ENCODE data around the gene PELI3.

The PELI3 gene

GRCh38 chr11:66505276-66505816, 38.6 kb downstream of the PELI3 start:
- no peak for DNase-seq (ENCODE audit: low spot score)

DNA sequence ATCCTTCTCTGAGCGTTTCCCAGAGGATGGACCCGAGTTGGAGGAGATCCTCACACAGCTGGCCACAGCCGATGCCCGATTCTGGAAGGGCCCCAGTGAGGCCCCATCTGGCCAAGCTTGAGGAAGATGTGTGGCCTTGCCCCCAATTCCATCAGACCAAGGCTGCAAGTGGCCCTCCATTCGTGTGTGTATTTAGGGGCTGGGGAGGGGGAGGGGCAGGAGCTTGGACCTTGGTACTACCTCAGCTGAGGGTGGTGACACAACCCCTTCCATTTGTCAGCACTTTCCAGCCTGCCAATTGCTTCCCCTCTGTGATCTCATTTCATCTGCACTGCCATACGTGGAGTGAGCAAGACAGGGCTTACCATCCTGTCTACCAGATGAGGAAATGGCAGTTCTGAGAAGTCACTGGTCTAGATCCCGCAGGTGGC, 42.4 kb downstream of the PELI3 start:
- no peak for DNase-seq (ENCODE audit: low spot score)

GRCh38 chr11:66510271-66510989, 43.7 kb downstream of the PELI3 start, which contains the start of gene BBS1:
BBS1 (plus strand) TSS chr11:66510635; CDS start chr11:66510660, 25 bp downstream.
- peak; percentile 86 for DNase-seq (ENCODE audit: low spot score)

DNA sequence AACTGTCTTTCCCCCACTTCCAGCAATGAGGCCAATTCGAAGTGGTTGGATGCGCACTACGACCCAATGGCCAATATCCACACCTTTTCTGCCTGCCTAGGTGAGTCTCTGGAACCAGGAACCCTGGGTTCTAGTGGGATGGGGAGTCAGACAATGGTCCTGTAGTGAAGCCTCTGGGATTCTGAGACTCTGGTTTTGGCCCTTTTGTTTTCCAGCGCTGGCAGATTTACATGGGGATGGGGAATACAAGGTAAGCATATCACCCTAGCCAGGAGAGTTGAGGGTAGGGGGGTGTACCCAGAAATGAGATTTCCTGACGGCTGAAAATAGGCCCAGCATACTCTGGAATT, 44.3 kb downstream of the PELI3 start:
- DNase-seq (ENCODE audit: low spot score): no peak

GRCh38 chr11:66523611-66524010, 56.9 kb downstream of the PELI3 start:
- no peak for DNase-seq (ENCODE audit: low spot score)

DNA sequence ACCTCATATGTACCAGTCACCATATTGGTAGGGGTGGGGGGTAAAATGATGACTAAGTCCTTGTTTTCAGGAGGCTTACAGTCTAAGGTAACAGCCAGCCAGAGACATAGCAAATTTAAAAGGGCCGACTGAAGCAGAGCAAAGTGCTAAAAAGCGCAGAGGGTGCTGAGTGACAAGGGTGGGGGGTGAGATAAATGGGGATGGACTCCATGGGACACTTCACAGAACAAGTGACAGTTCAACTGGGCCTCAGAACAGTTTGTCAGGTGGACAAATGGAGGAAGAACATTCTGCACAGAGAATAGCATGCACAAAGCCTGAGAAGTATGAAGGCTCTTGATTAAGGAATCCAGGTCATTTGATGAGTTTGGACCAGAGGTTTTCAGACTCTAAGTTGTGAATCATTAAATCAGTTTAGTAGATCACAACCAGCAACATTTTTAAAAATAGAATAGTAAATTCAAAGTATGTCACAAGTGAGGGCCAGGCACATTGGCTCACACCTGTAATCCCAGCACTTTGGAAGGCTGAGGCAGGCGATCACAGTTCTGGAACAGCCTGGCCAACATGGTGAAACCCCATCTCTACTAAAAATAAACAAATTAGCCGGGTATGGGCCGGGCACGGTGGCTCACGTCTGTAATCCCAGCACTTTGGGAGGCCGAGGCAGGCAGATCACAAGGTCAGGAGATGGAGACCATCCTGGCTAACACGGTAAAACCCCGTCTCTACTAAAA, 57.8 kb downstream of the PELI3 start:
- no peak for DNase-seq (ENCODE audit: low spot score)
